ENCODE measurements around the gene ARID3B.
"Not testable (repeated sequence)": the region's sequence is repeated elsewhere in the genome, so short reads cannot be mapped to it uniquely, and the experiment has no call there.

ARID3B gene

GRCh38 chr15:74573987-74574386, 33.0 kb downstream of the ARID3B start:
- no peak for DNase-seq

- DNase-seq, result no peak
Measured at GRCh38 chr15:74578496-74578994, 37.5 kb downstream of the ARID3B start.

- no peak for DNase-seq
Measured at GRCh38 chr15:74579001-74579400, 38.0 kb downstream of the ARID3B start.

GRCh38 chr15:74580538-74581350, 39.7 kb downstream of the ARID3B start:
- DNase-seq, result no peak

GRCh38 chr15:74584204-74584603, 43.2 kb downstream of the ARID3B start:
- no peak for DNase-seq

GRCh38 chr15:74584779-74585178, 43.8 kb downstream of the ARID3B start:
- DNase-seq, result no peak

GRCh38 chr15:74585191-74585590, 44.2 kb downstream of the ARID3B start:
- DNase-seq, result no peak

GRCh38 chr15:74585857-74586256, 44.8 kb downstream of the ARID3B start:
- no peak for DNase-seq

- no peak for DNase-seq
Measured at GRCh38 chr15:74589826-74590225, 48.8 kb downstream of the ARID3B start.

GRCh38 chr15:74592222-74592621, 51.2 kb downstream of the ARID3B start:
- no peak for DNase-seq

- DNase-seq, result no peak
Measured at GRCh38 chr15:74593122-74593521, 52.1 kb downstream of the ARID3B start.

- DNase-seq, result no peak
Measured at GRCh38 chr15:74594455-74594854, 53.4 kb downstream of the ARID3B start.

GRCh38 chr15:74595271-74595670, 54.3 kb downstream of the ARID3B start:
- DNase-seq, result no peak

GRCh38 chr15:74596736-74597135, 55.7 kb downstream of the ARID3B start:
- DNase-seq, result not testable (repeated sequence)

GRCh38 chr15:74597146-74597705, 56.2 kb downstream of the ARID3B start:
- DNase-seq, result not testable (repeated sequence)

- DNase-seq, result peak; percentile 87
Measured at GRCh38 chr15:74598126-74598842, 57.3 kb downstream of the ARID3B start.

- no peak for DNase-seq
Measured at GRCh38 chr15:74599156-74599555, 58.1 kb downstream of the ARID3B start.

GRCh38 chr15:74603026-74603788, 62.2 kb downstream of the ARID3B start:
- no peak for DNase-seq

- DNase-seq, result no peak
Measured at GRCh38 chr15:74603789-74604705, 63.0 kb downstream of the ARID3B start.

- DNase-seq, result no peak
Measured at GRCh38 chr15:74604983-74605794, 64.2 kb downstream of the ARID3B start.

GRCh38 chr15:74605795-74606150, 64.8 kb downstream of the ARID3B start:
- DNase-seq, result no peak

Measured in CD4-positive, alpha-beta T cell treated with Interleukin-4 for 4 hours (primary cell).